ENCODE data around the gene PTPRM.

DNA sequence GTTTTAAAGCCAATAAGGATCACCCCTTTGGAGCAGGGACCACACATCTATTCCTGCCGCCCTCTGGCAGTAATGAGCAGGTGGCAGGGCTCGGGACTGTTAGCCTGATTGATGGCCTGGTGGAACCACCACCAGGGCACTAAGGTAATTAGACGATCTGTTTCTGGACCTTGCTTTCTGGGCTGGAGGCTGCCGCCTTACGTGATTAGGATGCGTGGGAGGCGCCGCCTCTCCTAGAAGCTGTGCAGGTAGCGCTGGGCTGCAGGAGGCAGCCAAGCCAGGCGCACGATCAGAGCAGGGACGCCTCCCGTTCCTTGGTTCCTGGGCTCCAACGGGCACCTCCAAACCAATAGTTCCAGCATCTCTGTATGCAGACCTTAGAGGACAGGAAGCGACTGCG lies 799.5 kb downstream of the PTPRM start:
- TF ChIP-seq, protein P1, sequence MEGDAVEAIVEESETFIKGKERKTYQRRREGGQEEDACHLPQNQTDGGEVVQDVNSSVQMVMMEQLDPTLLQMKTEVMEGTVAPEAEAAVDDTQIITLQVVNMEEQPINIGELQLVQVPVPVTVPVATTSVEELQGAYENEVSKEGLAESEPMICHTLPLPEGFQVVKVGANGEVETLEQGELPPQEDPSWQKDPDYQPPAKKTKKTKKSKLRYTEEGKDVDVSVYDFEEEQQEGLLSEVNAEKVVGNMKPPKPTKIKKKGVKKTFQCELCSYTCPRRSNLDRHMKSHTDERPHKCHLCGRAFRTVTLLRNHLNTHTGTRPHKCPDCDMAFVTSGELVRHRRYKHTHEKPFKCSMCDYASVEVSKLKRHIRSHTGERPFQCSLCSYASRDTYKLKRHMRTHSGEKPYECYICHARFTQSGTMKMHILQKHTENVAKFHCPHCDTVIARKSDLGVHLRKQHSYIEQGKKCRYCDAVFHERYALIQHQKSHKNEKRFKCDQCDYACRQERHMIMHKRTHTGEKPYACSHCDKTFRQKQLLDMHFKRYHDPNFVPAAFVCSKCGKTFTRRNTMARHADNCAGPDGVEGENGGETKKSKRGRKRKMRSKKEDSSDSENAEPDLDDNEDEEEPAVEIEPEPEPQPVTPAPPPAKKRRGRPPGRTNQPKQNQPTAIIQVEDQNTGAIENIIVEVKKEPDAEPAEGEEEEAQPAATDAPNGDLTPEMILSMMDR (IDR thresholded peaks at IDR 0.05; ENCODE audit: insufficient read depth, low read length, poor library complexity, severe bottlenecking): no peak
- no peak for TF ChIP-seq EZH2phosphoT487 (conservative IDR thresholded peaks at IDR 0.05; ENCODE audit: low read length)

Data from SU-DHL-6 (cell line).